ENCODE data around the gene GSG1.
A peak's percentile ranks its signal among the peaks of the same experiment; 100 is the strongest.

GSG1 gene

DNA sequence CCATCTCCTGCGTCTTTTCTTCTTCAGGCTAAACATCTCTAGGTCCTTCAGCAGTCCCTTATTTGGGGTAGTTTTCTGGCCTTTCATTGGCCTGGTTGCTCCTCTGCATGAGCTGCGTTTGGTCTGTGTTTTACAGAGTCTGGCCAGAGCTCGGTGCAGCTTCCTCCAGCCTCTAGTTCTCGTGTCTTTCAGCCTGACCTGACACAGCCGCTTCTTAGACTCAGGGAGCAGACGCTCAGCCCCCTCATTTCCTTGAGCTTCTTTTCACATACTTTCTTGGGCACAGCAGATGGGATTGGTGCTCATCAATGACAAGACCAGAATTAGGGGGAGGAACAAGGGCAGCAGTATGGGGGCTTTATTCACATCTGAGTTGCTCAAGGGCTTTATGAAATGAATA is 13.6 kb upstream of the GSG1 start:
- no peak for DNase-seq

GRCh38 chr12:13116259-13116658 is 12.8 kb upstream of the GSG1 start:
- no peak for DNase-seq

DNA sequence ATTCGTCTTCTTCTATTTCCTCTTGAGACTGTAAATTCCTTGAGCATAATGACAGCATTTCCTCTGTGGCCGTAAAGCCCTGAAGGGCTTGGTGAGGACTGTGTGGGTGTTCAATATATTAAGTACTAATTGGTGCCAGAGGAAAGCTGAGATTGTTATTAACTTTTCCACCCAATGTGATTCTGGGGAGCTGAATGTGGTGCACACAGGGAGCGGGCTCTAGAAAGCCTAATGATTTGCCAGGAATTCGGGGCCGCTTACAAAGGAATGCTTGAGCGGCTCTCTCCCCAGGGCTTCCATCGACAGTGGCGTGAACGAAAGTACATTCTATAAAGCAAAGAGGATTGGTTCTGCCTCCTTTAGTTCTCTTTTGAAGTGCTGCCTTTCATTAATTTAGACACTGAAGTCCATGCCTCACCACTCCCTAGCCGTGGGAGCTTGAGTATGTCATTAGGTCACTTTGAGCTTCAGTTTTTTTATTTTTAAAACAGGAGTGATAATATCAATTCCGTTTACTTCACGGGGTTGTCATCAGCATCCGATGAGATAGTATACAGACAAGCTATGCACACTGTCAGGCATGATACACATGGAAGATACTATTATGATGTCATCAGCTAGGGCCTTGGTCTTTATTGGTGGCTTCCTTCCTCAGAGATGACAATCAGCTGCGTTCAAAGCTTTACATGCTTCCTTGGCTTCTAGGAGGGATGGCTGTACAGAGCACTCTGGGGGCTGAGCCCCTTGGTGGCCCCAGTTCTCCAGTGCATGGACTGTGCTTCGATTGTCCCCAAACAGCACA is 11.0 kb upstream of the GSG1 start:
- DNase-seq: no peak

- no peak for DNase-seq
Observed at GRCh38 chr12:13112968-13113367, 9.5 kb upstream of the GSG1 start.

- no peak for DNase-seq
Observed at GRCh38 chr12:13106666-13107065, 3.2 kb upstream of the GSG1 start.

- no peak for DNase-seq
Observed at GRCh38 chr12:13105781-13106180, 2.3 kb upstream of the GSG1 start.

DNA sequence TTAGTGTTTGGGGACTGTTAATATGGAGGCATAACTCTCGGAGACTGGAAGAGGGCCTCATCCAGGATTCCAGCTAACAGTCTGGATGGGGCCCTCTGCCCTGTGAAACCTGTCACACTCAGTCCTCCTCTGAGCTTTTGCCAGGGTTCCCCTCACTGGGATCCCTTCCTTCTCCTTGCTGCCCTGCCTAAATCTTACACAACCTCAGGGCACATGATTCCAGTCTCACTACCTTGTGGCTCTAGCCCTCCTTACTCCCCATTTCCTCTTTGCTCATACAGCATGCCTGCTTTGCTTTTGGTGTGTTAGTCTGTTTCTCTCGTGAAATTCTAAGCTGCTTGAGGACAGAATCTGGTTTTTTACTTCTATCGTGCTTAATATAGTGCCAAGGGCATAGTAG is 942 bp upstream of the GSG1 start:
- no peak for DNase-seq

GRCh38 chr12:13102461-13103195 is 839 bp downstream of the GSG1 start:
- no peak for DNase-seq

- no peak for DNase-seq
Observed at GRCh38 chr12:13101821-13102375, 1.6 kb downstream of the GSG1 start.

DNA sequence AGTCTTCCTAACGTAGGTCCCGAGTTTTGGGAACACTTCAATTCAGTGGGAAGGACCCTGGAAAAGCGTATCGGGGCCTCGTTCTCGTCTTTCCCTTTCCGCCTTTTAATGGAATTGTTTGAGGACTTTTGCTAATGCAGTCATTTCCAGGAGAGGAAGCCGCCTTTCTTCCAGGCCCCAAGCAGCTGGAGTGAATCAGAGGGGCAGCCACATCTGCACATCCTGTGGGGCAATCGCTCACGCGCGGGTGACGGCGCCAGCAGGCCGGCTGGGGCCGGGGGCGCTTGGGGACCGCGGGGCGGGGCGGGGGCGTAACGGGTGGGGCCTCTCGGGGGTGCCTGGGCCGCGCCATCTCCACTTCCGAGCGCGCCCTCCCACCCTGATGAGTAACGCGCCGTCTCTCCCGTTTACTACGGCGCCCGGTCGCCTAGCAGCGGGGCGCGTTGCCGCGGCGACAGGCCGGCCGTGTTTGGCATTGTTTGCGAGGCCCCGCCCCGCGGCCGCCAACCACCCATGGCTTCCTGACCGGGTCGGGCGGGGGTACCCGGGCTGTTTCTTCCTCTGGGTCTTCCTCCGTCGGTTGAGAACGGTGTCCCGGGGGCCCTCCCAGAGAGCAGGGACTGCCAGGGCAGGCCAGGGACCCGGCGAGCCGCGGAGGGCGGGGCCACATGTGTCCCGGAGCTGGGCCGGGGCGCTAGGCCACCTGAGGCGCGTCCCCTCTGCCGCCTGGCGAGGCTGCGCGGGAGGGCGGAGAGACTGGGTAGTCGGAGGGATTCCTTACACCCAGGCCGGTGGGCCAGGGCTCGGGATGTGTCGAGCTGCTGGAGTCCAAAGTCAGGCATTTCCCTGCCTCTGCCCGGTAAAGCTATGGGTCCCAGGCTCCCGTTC is 2.3 kb downstream of the GSG1 start:
- DNase-seq: peak; percentile 69

- DNase-seq: no peak
Observed at GRCh38 chr12:13100605-13100881, 2.9 kb downstream of the GSG1 start.

DNA sequence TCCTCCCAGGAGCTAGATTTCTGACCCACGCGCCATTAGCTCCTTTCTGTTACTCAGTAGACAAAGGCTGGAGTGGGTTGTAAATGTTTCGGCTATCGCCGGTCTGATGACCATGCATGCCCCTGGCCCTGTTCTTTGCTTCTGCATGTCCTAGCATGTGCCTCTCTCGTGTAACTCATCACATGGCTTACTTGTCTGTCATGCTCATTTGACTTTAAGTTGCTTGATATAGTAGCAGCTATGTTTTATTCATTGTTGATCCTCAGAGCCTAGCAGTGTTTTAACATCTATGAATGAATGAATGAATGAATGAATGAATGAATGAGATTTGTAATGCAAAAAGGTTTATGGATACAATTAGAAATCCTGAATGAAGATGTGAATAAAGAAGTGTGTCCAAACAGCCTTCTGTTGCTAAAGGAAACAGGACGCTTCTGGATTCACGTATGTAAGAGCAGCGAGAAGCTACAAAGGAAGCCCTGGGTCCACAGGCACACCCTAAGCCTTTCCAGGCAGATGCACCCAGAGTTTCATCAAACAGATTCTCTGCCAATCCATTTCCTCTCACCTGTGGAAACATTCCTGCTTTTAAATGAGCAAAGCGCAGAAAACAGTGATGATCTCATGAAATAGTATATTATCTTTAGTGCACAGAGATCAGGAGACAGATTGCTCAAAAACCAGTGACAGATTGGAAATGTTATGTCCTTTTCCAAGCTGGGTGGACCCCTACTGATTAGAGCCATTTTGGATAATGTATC is 3.4 kb downstream of the GSG1 start:
- no peak for DNase-seq

DNA sequence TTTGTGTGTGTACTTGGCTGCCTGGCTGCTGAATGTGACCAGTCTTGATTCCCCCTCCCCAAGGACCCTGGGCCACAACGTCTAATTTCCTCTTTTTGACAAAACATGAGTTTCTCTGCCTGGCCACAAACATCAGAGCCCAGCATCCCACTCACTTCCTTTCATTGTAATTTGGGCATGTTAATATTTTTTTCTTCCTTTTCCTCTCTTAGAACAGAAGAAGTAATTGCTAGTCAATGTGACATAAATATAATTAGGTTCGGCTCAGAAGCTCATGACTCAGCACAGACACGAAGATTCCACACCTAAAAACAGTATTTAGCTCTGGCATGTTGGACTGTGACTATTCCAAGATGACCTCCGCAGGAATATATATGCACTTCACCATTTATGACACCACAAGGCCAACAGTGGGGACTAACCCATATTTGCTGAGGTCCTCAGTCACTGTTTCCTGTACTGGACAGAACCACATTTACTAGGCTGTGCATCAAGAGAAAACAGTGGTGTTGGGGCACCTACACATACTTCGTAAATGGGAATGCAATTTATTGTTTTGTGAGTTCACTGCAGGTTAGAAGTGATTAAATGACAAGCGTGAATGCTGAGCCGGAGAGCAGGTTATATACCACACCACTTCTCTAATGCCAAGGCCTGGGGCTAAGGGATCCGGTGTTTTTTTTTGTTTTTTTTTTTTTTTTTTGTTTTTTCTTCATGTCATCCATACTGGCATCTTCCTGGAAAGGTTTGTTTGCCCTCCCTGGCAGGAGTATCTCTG is 4.2 kb downstream of the GSG1 start:
- no peak for DNase-seq

GRCh38 chr12:13097491-13098011 is 5.9 kb downstream of the GSG1 start:
- no peak for DNase-seq

- DNase-seq: no peak
Observed at GRCh38 chr12:13095266-13095995, 8.0 kb downstream of the GSG1 start.

DNA sequence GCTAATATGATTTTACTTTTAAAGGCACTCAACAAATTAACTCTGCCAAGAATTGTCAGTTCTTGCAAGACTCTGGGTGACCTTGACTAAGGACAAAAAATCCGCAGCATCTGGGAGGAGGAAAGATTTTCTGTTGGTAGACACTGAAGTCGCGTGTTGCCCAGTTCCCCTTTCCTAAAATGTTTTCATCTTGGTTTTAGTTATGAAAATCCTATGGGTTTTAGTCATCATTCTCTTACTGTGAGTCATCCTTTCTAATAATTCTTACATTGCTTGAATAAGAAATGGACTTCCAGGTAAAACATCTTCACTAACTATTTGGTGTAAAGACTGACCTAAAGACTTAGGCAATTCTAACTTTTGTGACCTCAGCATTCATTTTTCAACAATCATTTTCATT is 9.1 kb downstream of the GSG1 start:
- no peak for DNase-seq

DNA sequence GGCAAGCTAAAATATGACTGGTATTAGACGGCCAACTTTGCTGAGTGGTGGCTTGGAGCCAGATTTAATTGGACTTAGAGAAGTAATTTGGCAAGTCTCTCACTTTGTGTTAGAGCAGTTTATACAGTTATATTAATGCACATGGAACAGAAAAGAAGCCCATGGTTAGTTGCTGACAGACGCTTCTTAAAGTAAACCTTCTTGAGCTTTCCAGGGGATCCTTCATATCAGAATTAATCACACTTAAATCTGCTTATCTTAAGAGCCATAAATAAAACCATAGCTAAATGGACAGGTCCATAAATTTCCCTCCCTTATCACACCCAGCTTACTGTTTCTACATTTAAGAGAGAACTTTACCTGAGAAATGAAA is 9.6 kb downstream of the GSG1 start:
- DNase-seq: no peak

DNA sequence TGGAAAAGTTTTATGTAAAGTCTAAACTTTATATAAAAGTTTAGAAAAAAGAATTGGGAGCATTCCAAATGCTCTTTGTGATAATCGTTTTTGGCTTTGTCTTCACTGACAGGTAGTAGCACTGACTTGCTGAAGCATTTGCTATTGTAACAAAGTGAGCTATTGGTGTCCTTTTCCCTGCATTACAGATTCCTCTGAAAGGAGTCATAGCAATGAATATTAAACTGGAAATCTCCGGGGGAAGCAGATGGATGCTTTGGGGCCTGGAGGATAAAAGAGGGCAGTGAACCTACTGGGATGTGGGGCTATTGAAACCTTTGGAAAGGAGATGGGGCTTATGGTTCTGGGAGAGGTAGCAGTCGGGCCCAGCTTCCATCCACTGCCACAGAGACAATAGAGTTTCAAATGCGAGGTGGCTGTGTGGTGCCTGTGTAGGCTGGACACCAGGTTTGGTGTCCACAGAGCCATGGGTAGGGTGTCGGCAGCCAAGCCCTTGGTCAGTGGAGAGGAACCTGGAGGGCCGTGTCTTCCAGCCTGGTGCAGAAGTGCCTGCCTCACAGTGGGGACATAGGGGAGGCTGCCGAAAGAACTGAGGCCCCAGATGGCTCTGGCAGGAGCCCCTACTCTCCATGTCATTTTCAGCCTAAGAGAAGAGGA is 10.1 kb downstream of the GSG1 start:
- DNase-seq: no peak

GRCh38 chr12:13091832-13092231 is 11.6 kb downstream of the GSG1 start:
- no peak for DNase-seq

- no peak for DNase-seq
Observed at GRCh38 chr12:13090054-13090453, 13.4 kb downstream of the GSG1 start.

Measured in NCI-H510A (cell line).